ENCODE data around the gene SYNE1. TPM values are rescaled to one million over a fixed set of nuclear protein-coding genes. Genes with fewer than 3 reads are reported as not detected.
"Not testable (repeated sequence)": the region's sequence is repeated elsewhere in the genome, so short reads cannot be mapped to it uniquely, and the experiment has no call there.

Gene SYNE1
- total and polyA plus RNA-seq, 10 donors, result 27.8 to 336 (median 247) TPM

DNA sequence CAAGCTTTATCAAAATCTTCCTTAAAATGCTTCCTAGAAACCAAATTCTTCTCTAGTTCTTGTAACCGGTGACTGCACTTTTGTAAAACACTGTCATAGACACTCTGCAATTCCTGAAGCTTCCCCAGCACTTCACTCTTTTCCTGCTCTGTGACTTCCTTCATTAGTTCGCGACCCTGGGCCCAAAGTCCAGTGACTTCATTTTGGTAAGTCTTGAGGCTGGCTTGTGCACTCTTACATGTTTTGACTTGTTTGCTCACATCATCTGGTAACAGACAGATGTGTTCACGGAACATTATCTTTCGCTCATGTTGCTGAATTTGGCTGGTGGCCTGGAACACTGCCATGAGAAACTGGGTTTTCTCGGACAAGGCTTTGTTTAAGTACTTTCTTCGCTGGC, 306.2 kb downstream of the SYNE1 start:
- DNase-seq, result no peak

DNA sequence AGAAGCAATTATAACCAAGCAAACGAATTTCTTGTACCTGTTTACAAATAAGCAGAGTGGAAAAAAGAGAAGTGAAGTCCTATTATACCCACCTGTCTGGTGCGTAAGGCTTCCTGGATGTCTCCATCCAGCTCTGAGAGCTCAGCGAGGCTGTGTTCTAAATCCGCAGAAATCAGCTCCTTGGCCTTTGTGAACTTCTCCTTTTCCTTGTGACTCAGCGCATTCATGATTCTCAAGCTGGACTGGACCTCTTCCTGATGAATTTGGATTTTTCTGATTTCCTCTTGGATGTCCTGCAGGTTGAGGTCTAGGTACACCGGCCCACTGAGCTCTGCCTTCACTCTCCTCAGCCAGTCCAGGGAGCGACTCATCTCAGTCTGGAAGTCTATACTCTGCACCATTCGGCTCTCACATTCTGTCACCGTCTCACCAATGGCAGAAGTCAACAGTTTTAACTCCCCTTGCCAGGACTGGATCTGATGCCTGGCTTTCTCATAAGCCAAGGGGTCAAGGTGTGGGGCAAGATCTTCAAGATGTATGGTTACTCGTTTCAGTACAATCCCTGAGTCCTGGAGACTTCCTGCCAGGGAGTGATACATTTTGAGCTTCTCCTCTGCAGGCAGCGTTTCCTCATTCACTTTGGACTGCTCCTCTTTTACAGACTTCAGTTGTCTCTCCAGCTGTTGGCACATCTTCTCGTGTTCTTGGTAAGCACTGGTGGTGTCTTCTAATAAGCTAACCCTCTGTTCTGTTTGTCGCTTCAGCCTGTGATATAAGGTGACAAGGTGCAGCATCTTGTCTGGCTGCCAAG, 307.3 kb downstream of the SYNE1 start:
- DNase-seq, result no peak
- WGBS, 5 donors, result 67 to 75% (median 72%) methylated on average over 13 of the region's 13 CpGs
- TF ChIP-seq, protein P1, sequence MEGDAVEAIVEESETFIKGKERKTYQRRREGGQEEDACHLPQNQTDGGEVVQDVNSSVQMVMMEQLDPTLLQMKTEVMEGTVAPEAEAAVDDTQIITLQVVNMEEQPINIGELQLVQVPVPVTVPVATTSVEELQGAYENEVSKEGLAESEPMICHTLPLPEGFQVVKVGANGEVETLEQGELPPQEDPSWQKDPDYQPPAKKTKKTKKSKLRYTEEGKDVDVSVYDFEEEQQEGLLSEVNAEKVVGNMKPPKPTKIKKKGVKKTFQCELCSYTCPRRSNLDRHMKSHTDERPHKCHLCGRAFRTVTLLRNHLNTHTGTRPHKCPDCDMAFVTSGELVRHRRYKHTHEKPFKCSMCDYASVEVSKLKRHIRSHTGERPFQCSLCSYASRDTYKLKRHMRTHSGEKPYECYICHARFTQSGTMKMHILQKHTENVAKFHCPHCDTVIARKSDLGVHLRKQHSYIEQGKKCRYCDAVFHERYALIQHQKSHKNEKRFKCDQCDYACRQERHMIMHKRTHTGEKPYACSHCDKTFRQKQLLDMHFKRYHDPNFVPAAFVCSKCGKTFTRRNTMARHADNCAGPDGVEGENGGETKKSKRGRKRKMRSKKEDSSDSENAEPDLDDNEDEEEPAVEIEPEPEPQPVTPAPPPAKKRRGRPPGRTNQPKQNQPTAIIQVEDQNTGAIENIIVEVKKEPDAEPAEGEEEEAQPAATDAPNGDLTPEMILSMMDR (IDR thresholded peaks at IDR 0.05 in 8 of 11, conservative IDR thresholded peaks at IDR 0.05 in 3 of 11), result no peak
- TF ChIP-seq POLR2A (IDR thresholded peaks at IDR 0.05) (no peak), POLR2AphosphoS5 (IDR thresholded peaks at IDR 0.05) (no peak)
- no peak overlapping the region for H3K27ac ChIP-seq
- H3K36me3 ChIP-seq, result peaks cover 0 to 94% (median 23%) of the 10 kb centered on the region in 6 donors
- intact Hi-C loops (cut with DNase I; ENCODE audit: low total_unique reads), result no loop called here
- no peaks in the 10 kb centered on the region for H3K4me1 ChIP-seq
- no peaks in the 10 kb centered on the region for H3K9me3 ChIP-seq
- H3K4me3 ChIP-seq, result no peak overlapping the region
- H3K27me3 ChIP-seq (replicated peaks in 1 of 7), result no peaks in the 10 kb centered on the region

More for the DNA sequence above, 306.2 kb downstream of the SYNE1 start:
- TF ChIP-seq, protein P1 (IDR thresholded peaks at IDR 0.05 in 8 of 11, conservative IDR thresholded peaks at IDR 0.05 in 3 of 11), result no peak
- TF ChIP-seq POLR2AphosphoS5 (IDR thresholded peaks at IDR 0.05) (no peak), POLR2A (IDR thresholded peaks at IDR 0.05) (no peak)
- WGBS, 5 donors, result 83 to 94% (median 89%) methylated on average over 7 of the region's 7 CpGs
- intact Hi-C loops (cut with DNase I; ENCODE audit: low total_unique reads), result no loop called here
- Histone ChIP-seq H3K4me3 (no peak overlapping the region), H3K36me3 (peaks cover 0 to 94% (median 17%) of the 10 kb centered on the region in 6 donors), H3K4me1 (no peaks in the 10 kb centered on the region), H3K27me3 (replicated peaks in 1 of 7) (no peaks in the 10 kb centered on the region), H3K27ac (no peak overlapping the region), H3K9me3 (no peaks in the 10 kb centered on the region)

DNA sequence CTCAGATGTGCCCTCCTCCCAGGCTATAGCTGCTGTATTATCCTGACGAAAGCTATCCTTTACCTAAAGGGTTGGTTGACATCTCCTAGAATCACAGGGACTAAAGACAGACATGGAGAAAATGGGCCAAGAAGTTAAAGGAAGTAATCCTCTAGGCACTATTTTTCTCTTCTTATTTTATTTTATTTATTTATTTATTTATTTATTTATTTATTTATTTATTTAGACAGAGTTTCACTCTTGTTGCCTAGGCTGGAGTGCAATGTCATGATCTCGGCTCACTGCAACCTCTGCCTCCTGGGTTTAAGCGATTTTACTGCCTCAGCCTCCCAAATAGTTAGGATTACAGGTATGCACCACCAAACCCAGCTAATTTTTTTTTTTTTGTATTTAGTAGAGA, 309.0 kb downstream of the SYNE1 start:
- DNase-seq; H3K27me3 ChIP-seq (replicated peaks in 1 of 7); H3K9me3 ChIP-seq; H3K4me1 ChIP-seq; H3K27ac ChIP-seq; H3K4me3 ChIP-seq; intact Hi-C loops (cut with DNase I; ENCODE audit: low total_unique reads): not testable (repeated sequence)
- WGBS, 5 donors, result 94 to 99% (median 94%) methylated on average over 3 of the region's 3 CpGs
- peaks cover 0 to 94% (median 30%) of the 10 kb centered on the region in 6 donors for H3K36me3 ChIP-seq

DNA sequence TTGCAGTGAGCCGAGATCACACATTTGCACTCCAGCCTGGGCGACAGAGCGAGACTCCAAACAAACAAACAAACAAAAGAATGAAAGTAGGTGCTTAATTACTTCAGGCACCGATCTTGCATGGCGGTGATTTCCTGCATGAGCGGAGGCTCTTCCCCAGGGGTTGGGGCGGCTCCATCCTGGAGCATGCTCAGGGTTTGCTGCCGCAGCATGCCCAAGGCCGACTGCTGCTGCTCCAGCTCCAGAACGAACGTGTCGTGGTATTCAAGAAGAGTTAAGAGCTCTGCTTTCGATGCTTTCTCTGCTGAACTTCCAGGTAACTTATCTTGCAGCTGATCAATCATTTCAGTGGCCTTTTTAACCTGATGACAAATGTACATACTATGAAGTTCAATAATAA, 313.8 kb downstream of the SYNE1 start:
- Histone ChIP-seq H3K9me3 (no peaks in the 10 kb centered on the region), H3K4me1 (no peaks in the 10 kb centered on the region), H3K27me3 (replicated peaks in 1 of 7) (no peaks in the 10 kb centered on the region), H3K36me3 (peaks cover 0 to 95% (median 21%) of the 10 kb centered on the region in 6 donors), H3K27ac (peak overlapping the region in 2 of 8 donors; percentile 5 to 36), H3K4me3 (no peak overlapping the region)
- DNase-seq, result no peak
- 77 to 83% (median 80%) methylated on average over 13 of the region's 13 CpGs for WGBS, 5 donors
- intact Hi-C loops (cut with DNase I; ENCODE audit: low total_unique reads), result no loop called here
- TF ChIP-seq POLR2A (IDR thresholded peaks at IDR 0.05) (no peak), POLR2AphosphoS5 (IDR thresholded peaks at IDR 0.05) (peak in 1 of 3 donors; percentile 59)
- TF ChIP-seq, protein P1 (IDR thresholded peaks at IDR 0.05 in 8 of 11, conservative IDR thresholded peaks at IDR 0.05 in 3 of 11), result no peak
